ENCODE measurements around the gene HYCC1.
"Not testable (repeated sequence)": the region's sequence is repeated elsewhere in the genome, so short reads cannot be mapped to it uniquely, and the experiment has no call there.

The HYCC1 gene

DNA sequence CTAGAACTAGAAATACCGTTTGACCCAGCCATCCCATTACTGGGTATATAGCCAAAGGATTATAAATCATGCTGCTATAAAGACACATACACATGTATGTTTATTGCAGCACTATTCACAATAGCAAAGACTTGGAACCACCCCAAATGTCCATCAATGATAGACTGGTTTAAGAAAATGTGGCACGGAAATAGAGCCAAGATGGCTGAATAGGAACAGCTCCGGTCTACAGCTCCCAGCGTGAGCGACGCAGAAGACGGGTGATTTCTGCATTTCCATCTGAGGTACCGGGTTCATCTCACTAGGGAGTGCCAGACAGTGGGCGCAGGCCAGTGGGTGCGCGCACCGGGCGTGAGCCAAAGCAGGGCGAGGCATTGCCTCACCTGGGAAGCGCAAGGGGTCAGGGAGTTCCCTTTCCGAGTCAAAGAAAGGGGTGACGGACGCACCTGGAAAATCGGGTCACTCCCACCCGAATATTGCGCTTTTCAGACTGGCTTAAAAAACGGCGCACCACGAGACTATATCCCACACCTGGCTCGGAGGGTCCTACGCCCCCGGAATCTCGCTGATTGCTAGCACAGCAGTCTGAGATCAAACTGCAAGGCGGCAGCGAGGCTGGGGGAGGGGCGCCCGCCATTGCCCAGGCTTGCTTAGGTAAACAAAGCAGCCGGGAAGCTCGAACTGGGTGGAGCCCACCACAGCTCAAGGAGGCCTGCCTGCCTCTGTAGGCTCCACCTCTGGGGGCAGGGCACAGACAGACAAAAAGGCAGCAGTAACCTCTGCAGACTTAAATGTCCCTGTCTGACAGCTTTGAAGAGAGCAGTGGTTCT lies 21.8 kb upstream of the HYCC1 start:
- H3K9me3 ChIP-seq (ENCODE audit: control insufficient read depth, insufficient read depth, low read length) = not testable (repeated sequence)

DNA sequence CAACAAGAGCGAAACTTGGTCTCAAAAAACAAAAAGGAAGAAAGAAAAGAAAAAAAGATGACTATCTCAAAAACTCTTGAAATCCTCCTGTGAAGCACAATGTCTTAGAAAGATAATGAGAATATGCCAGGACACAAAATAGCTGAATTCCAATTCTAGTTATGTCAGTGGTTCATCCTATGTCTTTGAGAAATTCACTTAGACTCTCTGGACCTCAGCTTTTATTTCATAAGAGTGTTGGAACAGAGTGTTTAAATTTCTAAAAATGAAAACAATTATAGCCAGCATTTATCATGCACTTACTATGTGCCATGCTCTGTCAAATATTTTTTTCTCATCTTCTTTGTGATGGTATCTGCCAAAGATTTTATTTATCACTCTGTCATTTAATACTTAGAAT lies 13.3 kb upstream of the HYCC1 start:
- no peaks in the 10 kb centered on the region for H3K4me1 ChIP-seq (ENCODE audit: control insufficient read depth, insufficient read depth, low read length)
- no peak overlapping the region for H3K4me3 ChIP-seq (ENCODE audit: low read depth, low read length)
- H3K9me3 ChIP-seq (ENCODE audit: control insufficient read depth, insufficient read depth, low read length) = no peaks in the 10 kb centered on the region
- H3K9ac ChIP-seq (ENCODE audit: low read depth, low read length) = no peak overlapping the region
- no peaks in the 10 kb centered on the region for H3K36me3 ChIP-seq (ENCODE audit: control insufficient read depth, insufficient read depth, low read length)
- no peaks in the 10 kb centered on the region for H3K27me3 ChIP-seq (ENCODE audit: control insufficient read depth, insufficient read depth, low read length)

More for the DNA sequence above, 21.8 kb upstream of the HYCC1 start:
- not testable (repeated sequence) for H3K9ac ChIP-seq (ENCODE audit: low read depth, low read length); H3K36me3 ChIP-seq (ENCODE audit: control insufficient read depth, insufficient read depth, low read length); H3K4me1 ChIP-seq (ENCODE audit: control insufficient read depth, insufficient read depth, low read length); H3K27me3 ChIP-seq (ENCODE audit: control insufficient read depth, insufficient read depth, low read length); H3K4me3 ChIP-seq (ENCODE audit: low read depth, low read length)

DNA sequence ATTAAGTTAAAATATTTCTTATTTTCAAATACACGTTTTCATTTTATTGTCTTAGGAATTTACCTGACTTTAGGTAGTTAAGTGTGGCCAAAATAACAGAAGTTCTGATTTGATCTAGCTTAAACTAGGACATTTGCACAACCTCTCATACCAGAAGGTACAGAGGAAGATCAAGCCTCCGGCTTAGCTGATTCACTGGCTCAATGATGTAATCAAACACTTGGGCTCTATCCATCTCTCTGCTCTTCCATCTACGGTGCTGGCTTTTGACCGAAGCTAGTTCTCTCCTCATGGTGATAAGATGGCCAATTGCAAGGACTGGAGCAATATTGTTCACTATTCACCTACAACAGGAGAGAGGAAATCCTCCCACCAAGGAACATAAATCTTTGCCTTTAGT lies 12.2 kb upstream of the HYCC1 start:
- Histone ChIP-seq H3K4me1 (ENCODE audit: control insufficient read depth, insufficient read depth, low read length) (no peaks in the 10 kb centered on the region), H3K4me3 (ENCODE audit: low read depth, low read length) (no peak overlapping the region), H3K9me3 (ENCODE audit: control insufficient read depth, insufficient read depth, low read length) (no peaks in the 10 kb centered on the region), H3K36me3 (ENCODE audit: control insufficient read depth, insufficient read depth, low read length) (no peaks in the 10 kb centered on the region), H3K9ac (ENCODE audit: low read depth, low read length) (no peak overlapping the region), H3K27me3 (ENCODE audit: control insufficient read depth, insufficient read depth, low read length) (no peaks in the 10 kb centered on the region)

DNA sequence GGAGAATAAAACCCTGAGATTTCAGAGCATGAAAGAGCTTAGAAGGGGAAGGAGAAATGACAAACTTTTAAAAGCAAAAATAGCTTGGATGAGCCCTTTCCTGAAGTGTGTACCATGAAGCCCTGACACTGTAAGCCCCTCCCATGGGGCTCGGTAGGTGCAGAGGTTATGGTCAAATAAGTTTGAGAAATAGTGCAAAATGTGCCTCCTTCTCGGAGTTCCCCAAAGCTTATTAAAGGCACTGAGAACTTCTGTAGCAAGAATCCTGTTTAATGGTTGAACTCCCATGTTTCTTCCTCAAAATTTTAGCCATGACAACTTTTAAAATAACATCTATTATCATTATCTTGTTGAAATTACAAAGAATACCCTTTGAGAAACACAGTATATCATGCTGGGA lies 10.5 kb upstream of the HYCC1 start:
- H3K9me3 ChIP-seq (ENCODE audit: control insufficient read depth, insufficient read depth, low read length) = no peaks in the 10 kb centered on the region
- H3K4me1 ChIP-seq (ENCODE audit: control insufficient read depth, insufficient read depth, low read length) = no peaks in the 10 kb centered on the region
- H3K4me3 ChIP-seq (ENCODE audit: low read depth, low read length) = no peak overlapping the region
- no peaks in the 10 kb centered on the region for H3K27me3 ChIP-seq (ENCODE audit: control insufficient read depth, insufficient read depth, low read length)
- no peaks in the 10 kb centered on the region for H3K36me3 ChIP-seq (ENCODE audit: control insufficient read depth, insufficient read depth, low read length)
- H3K9ac ChIP-seq (ENCODE audit: low read depth, low read length) = no peak overlapping the region

DNA sequence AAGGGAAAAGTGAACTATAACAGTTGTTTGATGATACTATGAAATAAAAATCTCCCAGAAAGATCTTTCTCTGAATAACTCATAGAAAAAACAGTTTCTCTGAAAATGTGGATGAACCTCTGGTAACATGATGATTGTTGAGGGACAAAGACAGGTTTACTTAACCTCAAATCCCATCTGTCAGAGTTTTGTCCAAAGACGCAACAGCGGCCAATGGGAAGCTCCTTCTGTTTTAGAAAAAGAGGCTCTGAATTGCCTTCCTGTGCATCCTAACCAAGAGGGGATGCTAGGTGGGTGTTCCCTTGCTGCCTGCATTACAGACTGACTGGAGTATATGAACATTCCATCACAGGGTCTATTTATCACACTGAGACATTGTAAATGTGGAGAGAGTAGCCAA lies 8.9 kb upstream of the HYCC1 start:
- no peaks in the 10 kb centered on the region for H3K36me3 ChIP-seq (ENCODE audit: control insufficient read depth, insufficient read depth, low read length)
- no peak overlapping the region for H3K9ac ChIP-seq (ENCODE audit: low read depth, low read length)
- no peak overlapping the region for H3K4me3 ChIP-seq (ENCODE audit: low read depth, low read length)
- H3K4me1 ChIP-seq (ENCODE audit: control insufficient read depth, insufficient read depth, low read length) = no peaks in the 10 kb centered on the region
- no peaks in the 10 kb centered on the region for H3K27me3 ChIP-seq (ENCODE audit: control insufficient read depth, insufficient read depth, low read length)
- no peaks in the 10 kb centered on the region for H3K9me3 ChIP-seq (ENCODE audit: control insufficient read depth, insufficient read depth, low read length)

DNA sequence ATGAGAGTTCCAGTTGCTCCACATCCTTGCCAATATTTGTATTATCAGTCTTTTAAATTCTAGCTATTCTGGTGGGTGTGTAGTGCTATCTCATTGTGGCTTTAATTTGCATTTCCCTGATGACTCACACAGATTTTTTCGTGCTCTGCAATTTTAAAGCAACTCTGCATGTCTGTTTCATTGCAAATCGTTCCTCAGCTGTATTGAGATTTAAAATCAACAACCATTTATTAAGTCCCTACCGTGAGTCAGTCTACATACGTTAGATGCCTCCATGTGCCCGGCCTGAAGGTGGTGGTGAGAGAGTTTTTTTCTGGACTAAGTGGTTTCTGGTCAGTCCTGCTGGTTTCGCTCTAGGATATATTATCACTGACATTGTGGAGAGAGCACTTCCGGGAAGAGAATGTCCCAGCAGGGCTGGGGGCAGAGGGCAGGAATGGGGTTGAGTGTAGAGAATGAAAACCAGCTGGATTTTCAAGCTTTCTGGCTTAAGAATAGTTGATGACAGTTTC lies 8.4 kb upstream of the HYCC1 start:
- no peaks in the 10 kb centered on the region for H3K36me3 ChIP-seq (ENCODE audit: control insufficient read depth, insufficient read depth, low read length)
- H3K9ac ChIP-seq (ENCODE audit: low read depth, low read length) = no peak overlapping the region
- no peaks in the 10 kb centered on the region for H3K4me1 ChIP-seq (ENCODE audit: control insufficient read depth, insufficient read depth, low read length)
- H3K9me3 ChIP-seq (ENCODE audit: control insufficient read depth, insufficient read depth, low read length) = no peaks in the 10 kb centered on the region
- H3K4me3 ChIP-seq (ENCODE audit: low read depth, low read length) = no peak overlapping the region
- H3K27me3 ChIP-seq (ENCODE audit: control insufficient read depth, insufficient read depth, low read length) = no peaks in the 10 kb centered on the region

DNA sequence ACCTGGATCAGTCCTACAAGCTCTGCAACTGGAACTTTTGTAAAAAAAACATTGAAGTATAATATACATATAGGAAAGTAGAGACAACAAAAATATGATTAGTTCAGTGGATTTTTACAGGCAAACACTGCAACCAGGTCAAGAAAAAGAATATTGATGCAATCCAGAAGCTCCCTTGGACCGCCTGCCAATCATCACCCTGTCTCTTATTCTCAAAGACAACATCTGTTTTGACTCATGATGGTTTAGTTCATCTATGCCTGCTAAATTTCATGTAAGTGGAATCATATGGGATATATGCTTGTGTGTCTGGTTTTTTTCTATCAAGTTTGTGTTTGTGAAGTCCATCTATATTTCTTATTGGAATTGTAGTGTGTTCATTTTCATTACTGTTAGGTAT lies 7.7 kb upstream of the HYCC1 start:
- Histone ChIP-seq H3K4me3 (ENCODE audit: low read depth, low read length) (no peak overlapping the region), H3K9me3 (ENCODE audit: control insufficient read depth, insufficient read depth, low read length) (no peaks in the 10 kb centered on the region), H3K27me3 (ENCODE audit: control insufficient read depth, insufficient read depth, low read length) (no peaks in the 10 kb centered on the region), H3K9ac (ENCODE audit: low read depth, low read length) (no peak overlapping the region), H3K36me3 (ENCODE audit: control insufficient read depth, insufficient read depth, low read length) (no peaks in the 10 kb centered on the region), H3K4me1 (ENCODE audit: control insufficient read depth, insufficient read depth, low read length) (no peaks in the 10 kb centered on the region)

DNA sequence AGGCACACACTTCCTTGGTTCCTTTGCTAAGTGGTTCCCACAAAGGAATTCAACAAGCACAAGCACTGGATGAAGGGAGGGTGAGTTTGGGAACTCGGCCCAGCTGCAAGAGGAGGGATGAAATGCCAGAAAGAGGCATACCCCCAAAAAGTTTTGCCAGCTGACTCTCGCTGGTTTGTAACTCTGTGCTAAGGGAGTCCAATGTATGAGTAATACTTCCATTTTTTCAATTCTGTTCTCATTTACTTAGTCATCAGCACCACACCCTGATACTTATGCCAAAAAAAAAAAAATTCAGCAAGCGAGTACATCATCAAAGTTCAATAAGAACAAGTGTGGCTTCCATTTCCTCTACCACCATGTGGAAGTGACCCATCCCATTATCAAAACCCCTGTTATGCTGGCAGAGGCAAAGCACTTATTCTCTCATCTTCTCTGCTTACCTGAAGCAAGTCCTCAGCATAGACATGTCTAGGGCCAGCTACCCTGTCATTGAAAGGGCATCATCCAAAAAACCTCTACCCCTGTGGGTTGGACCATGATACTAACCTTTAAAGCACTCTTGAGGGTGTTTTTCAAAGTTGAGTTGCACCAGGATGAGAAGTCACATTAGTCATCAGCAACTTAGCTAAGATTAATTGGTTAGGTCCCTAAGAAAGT lies 6.9 kb upstream of the HYCC1 start:
- H3K9me3 ChIP-seq (ENCODE audit: control insufficient read depth, insufficient read depth, low read length) = no peaks in the 10 kb centered on the region
- no peaks in the 10 kb centered on the region for H3K4me1 ChIP-seq (ENCODE audit: control insufficient read depth, insufficient read depth, low read length)
- no peak overlapping the region for H3K9ac ChIP-seq (ENCODE audit: low read depth, low read length)
- no peaks in the 10 kb centered on the region for H3K36me3 ChIP-seq (ENCODE audit: control insufficient read depth, insufficient read depth, low read length)
- H3K27me3 ChIP-seq (ENCODE audit: control insufficient read depth, insufficient read depth, low read length) = no peaks in the 10 kb centered on the region
- no peak overlapping the region for H3K4me3 ChIP-seq (ENCODE audit: low read depth, low read length)

DNA sequence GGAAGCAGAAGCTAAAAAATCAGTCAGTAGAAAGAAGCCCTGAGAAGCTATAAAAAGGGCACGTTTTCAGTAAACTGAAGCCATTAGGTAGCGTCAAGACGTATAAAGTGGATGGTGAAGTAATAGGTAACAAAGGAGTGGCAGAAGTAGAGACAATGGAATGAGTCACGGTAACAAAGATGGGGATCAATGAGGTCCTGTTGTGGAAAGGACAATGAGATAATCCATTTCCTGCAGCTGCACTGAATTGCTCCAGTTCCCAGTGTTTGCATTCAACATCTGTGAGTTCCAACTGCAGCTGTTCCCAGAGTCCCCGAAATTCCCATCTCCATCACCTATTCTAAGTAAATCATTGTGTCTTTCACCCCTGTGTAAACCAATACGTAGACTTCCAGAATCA lies 4.8 kb upstream of the HYCC1 start:
- H3K9me3 ChIP-seq (ENCODE audit: control insufficient read depth, insufficient read depth, low read length) = no peaks in the 10 kb centered on the region
- no peaks in the 10 kb centered on the region for H3K27me3 ChIP-seq (ENCODE audit: control insufficient read depth, insufficient read depth, low read length)
- H3K36me3 ChIP-seq (ENCODE audit: control insufficient read depth, insufficient read depth, low read length) = no peaks in the 10 kb centered on the region
- H3K4me1 ChIP-seq (ENCODE audit: control insufficient read depth, insufficient read depth, low read length) = no peaks in the 10 kb centered on the region
- no peak overlapping the region for H3K4me3 ChIP-seq (ENCODE audit: low read depth, low read length)
- no peak overlapping the region for H3K9ac ChIP-seq (ENCODE audit: low read depth, low read length)

DNA sequence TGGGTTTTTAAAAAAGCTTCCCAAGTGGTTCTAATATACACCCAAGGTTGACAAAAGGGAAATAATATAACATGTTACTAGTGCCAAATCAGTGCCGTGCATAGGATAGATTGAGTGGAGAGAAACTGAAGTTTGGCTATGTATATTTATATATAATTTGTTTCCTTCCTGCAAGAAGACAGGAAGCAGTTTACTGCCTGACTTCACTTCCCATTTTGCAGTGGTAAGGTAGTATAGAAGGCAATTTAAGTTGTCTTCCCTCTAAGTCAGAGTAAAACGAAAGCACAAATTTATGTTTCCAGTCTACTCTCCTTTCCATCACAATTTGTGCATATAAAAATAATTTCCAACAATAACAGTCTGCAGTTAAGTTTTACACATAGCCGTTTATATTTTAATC lies 3.4 kb upstream of the HYCC1 start:
- Histone ChIP-seq H3K9ac (ENCODE audit: low read depth, low read length) (no peak overlapping the region), H3K27me3 (ENCODE audit: control insufficient read depth, insufficient read depth, low read length) (no peaks in the 10 kb centered on the region), H3K36me3 (ENCODE audit: control insufficient read depth, insufficient read depth, low read length) (no peaks in the 10 kb centered on the region), H3K9me3 (ENCODE audit: control insufficient read depth, insufficient read depth, low read length) (no peaks in the 10 kb centered on the region), H3K4me3 (ENCODE audit: low read depth, low read length) (no peak overlapping the region), H3K4me1 (ENCODE audit: control insufficient read depth, insufficient read depth, low read length) (no peaks in the 10 kb centered on the region)

DNA sequence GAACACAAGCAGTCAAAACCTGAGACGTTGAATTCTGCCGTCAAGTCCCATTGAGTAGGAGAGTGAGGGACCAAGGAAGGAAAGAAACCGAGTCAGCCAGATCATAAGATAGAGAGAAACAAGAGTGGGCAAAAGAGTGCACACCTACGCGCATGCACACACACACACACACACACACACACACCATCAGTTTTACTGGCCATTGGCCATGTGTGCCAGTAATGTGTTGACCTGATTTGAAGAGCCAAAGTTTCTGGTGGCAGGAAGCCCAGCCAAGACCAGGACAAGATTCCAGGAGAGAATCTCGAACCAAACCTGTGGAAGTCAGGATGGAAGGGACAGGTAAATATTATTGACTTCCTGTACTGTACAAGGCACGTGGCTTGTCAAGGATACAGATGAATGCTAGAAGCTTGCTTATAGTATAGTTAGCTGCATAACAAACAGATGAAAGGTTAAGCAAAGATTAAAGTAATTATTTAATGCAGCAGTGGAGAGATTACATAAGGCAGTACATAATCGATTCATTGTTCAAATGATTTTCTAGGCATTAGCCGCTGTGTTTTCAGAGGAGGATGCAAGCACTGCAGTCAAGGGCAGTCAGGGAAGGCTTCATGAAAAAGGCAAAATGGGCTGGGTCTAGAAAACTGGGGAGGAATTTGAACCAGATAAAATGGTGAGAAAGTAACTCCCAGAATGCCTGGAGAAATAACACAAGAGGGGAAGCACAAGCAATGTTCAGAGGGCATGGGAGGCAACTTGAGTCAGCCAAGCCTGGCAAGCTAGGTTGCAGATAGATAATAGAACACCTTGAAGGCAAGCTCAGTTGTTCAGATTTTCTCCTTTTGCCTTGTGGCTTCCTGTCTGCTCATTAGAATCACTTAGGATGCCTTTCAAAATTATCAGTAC lies 2.7 kb upstream of the HYCC1 start:
- Histone ChIP-seq H3K27me3 (ENCODE audit: control insufficient read depth, insufficient read depth, low read length) (no peaks in the 10 kb centered on the region), H3K9me3 (ENCODE audit: control insufficient read depth, insufficient read depth, low read length) (no peaks in the 10 kb centered on the region), H3K36me3 (ENCODE audit: control insufficient read depth, insufficient read depth, low read length) (no peaks in the 10 kb centered on the region), H3K4me1 (ENCODE audit: control insufficient read depth, insufficient read depth, low read length) (no peaks in the 10 kb centered on the region), H3K9ac (ENCODE audit: low read depth, low read length) (no peak overlapping the region), H3K4me3 (ENCODE audit: low read depth, low read length) (no peak overlapping the region)
